HG03139 (cell line): ENCODE results near the gene CEP85L.
"Not testable (repeated sequence)": the region's sequence is repeated elsewhere in the genome, so short reads cannot be mapped to it uniquely, and the experiment has no call there.

ENCODE experiments used
- ATAC-seq: cut with Tn5 transposase; IDR thresholded peaks from one replicate; pipeline ENCODE4 v1.9.1; 2021; ENCODE audit not compliant: unreplicated experiment

Gene CEP85L

DNA sequence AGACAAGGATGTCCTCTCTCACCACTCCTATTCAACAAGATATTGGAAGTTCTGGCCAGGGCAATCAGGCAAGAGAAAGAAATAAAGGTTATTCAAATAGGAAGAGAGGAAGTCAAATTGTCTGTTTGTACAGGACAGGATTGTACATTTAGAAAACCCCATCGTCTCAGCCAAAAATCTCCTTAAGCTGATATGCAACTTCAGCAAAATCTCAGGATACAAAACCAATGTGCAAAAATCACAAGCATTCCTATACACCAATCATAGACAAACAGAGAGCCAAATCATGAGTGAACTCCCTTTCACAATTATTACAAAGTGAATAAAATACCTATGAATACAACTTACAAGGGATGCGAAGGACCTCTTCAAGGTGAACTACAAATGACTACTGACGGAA lies 217.2 kb downstream of the CEP85L start:
- not testable (repeated sequence) for ATAC-seq

DNA sequence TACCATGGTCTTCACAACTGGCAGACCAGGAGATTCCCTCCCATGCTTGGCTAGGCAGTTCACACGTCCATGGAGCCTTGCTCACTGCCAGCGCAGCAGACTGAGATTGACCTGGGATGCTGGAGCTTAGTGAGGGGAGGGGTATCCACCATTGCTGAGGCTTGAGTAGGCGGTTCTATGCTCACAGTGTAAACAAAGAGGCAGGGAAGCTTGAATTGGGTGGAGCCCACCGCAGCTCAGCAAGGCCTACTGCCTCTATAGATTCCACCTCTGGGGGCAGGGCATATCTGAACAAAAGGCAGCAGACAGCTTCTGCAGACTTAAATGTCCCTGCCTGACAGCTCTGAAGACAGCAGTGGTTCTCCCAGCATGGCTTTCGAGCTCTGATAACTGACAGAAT lies 230.1 kb downstream of the CEP85L start:
- ATAC-seq: not testable (repeated sequence)

- no peak for ATAC-seq
Measured at GRCh38 chr6:118419448-118420394, 231.7 kb downstream of the CEP85L start.
